Epidermal melanocyte (primary cell): ENCODE data around the gene RTP1.
A peak's percentile ranks its signal among the peaks of the same experiment; 100 is the strongest.
"Not testable (repeated sequence)": the region's sequence is repeated elsewhere in the genome, so short reads cannot be mapped to it uniquely, and the experiment has no call there.

ENCODE experiments used
- DNase-seq: peaks from one replicate; pipeline ENCODE4 v3.0.0; 2011; ENCODE audit warnings: low spot score; ENCODE audit not compliant: insufficient read length

RTP1 gene

GRCh38 chr3:187197335-187197649 is at the start of gene RTP1:
Gene RTP1 (plus strand): TSS chr3:187197486. CDS start chr3:187197516, 30 bp downstream.
- no peak for DNase-seq

DNA sequence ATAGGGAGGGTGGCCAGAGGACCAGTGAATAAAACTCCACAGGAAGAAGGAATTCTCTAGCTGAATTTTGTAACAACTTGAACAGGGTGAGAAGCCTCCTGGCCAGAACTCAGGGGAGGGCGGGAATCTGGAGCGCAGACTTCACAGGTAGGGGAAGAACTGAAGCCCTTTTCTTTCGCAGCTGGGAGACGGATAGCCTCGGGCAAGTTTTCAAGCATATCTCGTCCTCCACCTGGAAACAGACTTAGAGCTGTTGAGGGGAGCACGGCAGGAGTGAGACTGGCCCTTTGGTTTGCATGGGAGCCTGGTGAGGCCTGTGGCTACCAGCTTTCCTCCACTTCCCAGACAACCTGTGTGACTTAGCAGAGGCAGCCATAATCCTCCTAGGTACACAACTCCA is 47.1 kb upstream of the RTP1 start:
- no peak for DNase-seq

GRCh38 chr3:187150599-187150998 is 46.7 kb upstream of the RTP1 start:
- DNase-seq: no peak

DNA sequence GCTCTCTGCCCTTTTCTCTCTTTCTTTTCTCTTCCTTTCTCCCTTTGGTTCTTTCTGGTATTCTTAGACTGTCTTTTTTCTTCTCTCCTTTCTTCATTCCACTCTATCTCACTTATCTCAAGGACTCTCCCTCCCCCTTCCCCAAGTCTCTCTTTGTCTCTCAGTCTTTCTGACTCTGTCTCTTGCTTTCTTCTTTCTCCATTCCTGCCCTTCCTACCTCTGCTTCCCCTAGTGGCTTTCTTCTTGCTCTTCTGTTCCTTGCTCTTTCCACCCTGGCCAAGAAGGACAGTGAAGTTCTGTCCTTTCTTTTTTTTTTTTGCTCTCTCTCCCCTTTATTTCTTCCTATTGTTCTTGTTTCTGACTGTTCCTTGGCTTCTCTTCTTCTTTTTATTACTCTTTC is 35.7 kb upstream of the RTP1 start:
- no peak for DNase-seq

GRCh38 chr3:187162265-187162953 is 34.9 kb upstream of the RTP1 start:
- no peak for DNase-seq

GRCh38 chr3:187165144-187165543 is 32.1 kb upstream of the RTP1 start:
- peak; percentile 30 for DNase-seq

- DNase-seq: no peak
Measured at GRCh38 chr3:187166750-187167149, 30.5 kb upstream of the RTP1 start.

DNA sequence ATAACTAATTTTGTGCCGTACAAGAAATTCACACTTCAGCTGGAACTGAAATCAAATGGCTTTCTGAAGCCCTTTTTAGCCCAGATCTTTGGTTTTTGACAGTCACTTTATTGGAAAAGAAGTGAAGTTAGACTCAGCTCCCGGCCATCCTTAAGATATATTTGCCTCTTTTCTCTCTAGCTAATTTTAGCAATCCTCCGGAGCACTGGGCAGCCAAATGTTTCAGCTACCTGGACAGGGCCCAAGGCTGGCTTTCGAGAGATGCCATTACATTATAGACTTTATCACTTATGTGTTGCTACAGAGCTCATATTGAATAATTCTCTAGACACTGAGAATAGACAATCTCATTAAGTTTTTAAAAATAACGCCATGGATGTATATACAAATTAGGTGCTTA is 29.5 kb upstream of the RTP1 start:
- DNase-seq: no peak

DNA sequence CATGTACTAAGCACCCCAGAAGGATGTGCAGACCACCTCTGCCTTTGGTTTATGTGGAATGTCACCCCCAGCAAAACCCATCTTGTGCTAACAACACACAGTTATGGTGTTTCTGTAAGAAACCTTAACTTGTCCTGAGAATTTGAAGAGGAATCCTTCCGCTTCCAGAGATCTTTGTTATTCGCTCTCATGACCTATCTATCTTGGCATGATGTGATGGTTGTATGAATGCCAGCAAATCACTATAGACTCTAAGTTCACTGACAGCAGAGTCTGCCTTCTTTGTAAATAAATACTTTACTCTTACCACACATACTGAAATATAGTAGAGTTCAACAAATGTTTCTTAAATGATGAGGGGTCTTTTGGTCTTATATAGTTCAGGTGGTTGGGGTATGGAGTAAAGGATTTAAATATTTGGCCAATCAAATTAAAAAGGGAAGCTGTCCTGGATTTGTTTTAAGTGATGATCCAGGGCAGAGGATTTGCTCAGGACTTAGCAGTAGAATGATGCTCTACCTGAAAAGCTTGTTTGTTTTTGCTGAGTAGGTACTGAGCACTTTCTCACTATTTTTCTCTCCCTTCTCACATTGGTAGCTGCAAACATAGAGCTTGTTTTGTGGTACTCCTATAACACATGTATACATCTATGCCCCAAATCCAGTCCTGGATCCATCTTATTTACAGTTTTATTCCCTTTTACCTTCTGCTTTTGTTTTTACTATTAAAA is 27.9 kb upstream of the RTP1 start:
- no peak for DNase-seq

- not testable (repeated sequence) for DNase-seq
Measured at GRCh38 chr3:187170911-187171310, 26.4 kb upstream of the RTP1 start.

GRCh38 chr3:187172929-187173328 is 24.4 kb upstream of the RTP1 start:
- no peak for DNase-seq

DNA sequence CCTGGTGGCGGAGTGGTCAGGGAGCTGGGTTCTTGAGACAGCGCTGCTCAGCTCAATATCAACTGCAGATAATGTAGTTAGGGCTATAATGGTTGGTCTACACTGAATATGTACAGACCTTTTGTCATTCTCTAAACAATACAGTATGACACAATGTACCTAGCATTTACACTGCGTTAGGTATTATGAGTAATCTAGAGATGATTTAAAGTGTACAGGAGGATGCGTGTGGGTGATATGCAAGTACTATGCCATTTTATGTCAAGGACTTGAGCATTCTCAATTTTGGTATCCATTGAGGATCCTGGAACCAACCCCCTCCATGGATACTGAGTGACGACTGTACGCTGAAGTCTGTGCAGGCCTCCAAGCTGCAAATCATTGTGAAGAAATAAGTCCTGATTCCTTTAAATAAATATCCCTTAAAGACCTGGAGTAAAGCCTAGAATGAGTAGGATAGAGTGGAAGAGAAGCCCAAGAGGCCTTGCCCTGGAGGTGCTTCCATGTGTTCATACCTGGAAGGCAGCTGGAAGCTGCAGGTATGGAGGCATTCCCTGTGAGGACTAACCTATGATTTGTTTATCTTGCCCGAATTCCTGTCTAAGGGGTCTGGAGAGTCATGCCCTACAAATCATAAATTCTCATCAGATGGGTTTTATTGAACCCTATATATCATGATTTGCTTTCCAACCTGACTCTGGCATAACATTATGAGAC is 15.7 kb upstream of the RTP1 start:
- no peak for DNase-seq

DNA sequence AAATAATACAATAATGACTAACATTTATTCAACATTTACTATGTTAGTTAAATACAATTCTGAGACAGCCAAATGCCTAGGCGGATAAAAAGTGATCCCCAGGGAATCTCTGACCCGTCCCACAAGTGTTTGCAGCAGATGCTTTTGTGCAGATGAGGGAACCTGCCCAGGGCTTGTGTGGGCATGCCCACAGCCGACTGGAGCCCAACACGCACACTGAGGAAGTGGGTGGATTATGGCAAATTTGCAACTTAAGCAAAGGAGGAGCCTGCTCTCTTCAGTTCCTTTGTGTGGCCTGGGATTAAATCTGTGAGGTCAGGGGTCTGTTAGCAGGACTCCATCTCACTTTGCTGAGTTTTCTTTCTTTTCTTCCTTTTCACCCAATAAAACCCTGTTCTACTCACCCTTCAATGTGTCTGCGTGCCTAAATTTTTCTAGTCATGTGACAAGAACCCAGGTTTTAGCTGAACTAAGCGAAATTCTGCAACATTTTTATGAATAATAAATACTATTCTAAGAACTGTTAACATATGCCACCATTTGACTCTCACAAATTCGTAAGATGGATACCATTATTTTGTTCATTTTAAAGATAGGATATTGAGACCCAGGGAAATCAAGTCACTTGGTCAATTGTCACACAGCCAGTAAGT is 13.9 kb upstream of the RTP1 start:
- no peak for DNase-seq

DNA sequence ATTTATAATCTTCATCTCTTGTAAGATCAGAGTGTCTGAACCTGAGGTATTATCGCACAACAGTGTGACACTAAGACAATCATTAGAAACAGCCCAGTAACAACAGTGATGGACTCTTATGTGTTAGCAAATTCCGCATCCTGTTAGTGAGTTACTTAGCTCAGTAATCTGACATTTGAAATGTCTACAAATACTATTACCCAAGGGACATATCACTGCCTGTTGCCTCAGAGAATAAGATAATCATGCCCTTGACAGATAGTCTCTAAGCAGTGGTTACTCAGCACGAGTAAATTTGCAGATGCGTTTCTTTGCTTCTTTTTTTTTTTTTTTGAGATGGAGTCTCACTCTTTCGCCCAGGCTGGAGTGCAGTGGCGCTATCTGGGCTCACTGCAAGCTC is 13.4 kb upstream of the RTP1 start:
- DNase-seq: no peak

GRCh38 chr3:187185759-187186158 is 11.5 kb upstream of the RTP1 start:
- no peak for DNase-seq

DNA sequence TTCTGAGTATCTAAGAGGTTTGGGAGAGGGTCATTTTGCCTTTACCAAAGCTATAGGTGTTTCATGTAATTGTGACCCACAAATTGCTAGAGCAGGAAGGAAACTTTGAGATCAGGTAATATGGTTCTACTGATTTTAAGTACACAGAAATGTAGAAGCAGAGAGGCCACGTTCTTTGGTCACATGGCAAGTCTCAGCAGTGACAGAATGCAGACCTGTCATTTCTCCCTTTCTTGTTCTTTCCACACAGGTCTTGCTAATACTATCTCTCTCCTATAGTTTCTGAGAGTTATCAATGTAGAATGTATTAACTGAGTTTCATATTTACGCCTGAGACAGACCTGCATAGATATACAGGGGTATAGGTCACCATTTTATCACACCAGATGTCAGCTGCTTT is 10.9 kb upstream of the RTP1 start:
- no peak for DNase-seq

GRCh38 chr3:187186801-187187421 is 10.4 kb upstream of the RTP1 start:
- no peak for DNase-seq

DNA sequence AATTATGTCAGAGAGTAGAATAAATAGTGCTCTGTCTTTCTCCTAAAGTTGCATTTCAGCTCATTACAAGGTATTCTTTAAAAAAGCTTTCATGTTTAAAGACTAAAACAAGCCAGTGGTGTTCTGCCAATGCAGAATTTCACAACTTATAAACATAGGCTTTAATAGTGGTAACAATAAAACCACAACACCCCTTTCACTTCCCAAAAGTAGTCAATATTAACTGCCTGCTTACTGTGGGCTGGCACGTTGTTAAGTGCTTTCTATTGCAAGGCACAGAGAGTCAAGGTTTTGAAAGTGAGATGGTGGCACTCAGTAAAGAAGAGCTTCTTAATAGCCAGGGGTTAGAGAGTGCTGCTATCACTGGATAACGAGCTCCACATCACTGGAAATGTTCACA is 8.4 kb upstream of the RTP1 start:
- no peak for DNase-seq

DNA sequence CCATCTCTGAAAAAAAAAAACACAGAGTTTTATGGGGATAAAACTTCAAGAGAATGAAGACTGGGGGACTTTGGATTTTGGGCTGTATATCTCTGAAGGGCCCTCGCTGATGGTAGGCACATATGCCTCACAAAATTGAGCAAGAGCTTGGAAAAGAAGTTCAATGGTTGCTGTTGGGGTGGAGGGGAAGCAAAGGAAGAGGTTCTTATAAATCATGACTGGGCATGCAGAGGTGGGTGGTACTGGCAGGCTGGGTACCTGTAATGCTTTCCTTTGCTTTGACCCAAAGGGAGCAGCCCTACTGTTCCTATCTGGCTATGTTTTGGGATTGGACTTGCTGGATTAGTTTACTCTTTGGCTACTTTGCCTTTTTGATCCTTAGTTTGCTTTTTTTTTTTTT is 6.0 kb upstream of the RTP1 start:
- no peak for DNase-seq

- no peak for DNase-seq
Measured at GRCh38 chr3:187193181-187193580, 4.1 kb upstream of the RTP1 start.

- DNase-seq: no peak
Measured at GRCh38 chr3:187196573-187197334, 532 bp upstream of the RTP1 start.
